Caco-2 (cell line): ENCODE measurements around the gene DLG2. TPM values are rescaled to one million over a fixed set of nuclear protein-coding genes. Genes with fewer than 3 reads are reported as not detected.
A peak's percentile ranks its signal among the peaks of the same experiment; 100 is the strongest.

ENCODE experiments used
- BruUV-seq: library from RNA; stranded (reverse); fragments of 400-500 nt; replicated peaks from 2 replicates; lab custom pipeline; 2021; lab: Mats Ljungman, UMichigan
- CTCF ChIA-PET: fragments of 300-600 bp; sonication (Branson Sonifier 250); formaldehyde crosslinking; loops from one replicate; lab custom pipeline; 2022; ENCODE audit warnings: antibody characterized with exemption; lab: Charles Lee
- POLR2A ChIA-PET: fragments of 300-600 bp; sonication (Branson Sonifier 250); formaldehyde crosslinking; loops from one replicate; lab custom pipeline; 2022; ENCODE audit warnings: antibody characterized with exemption; lab: Charles Lee
- DNase-seq, 2 experiments: peaks; one replicate each; pipeline versions ENCODE4 v3.0.0 to v3.0.0-alpha.2; 2020 to 2022
- H3K27me3 ChIP-seq: replicated peaks from 2 replicates; pipeline ENCODE4 v1.6.0; 2011; ENCODE audit warnings: low read length; ENCODE audit not compliant: control insufficient read depth, insufficient read depth
- H3K36me3 ChIP-seq: 2 replicates; pipeline ENCODE4 v1.5.1; 2011; ENCODE audit warnings: low read length; ENCODE audit not compliant: control insufficient read depth, insufficient read depth
- H3K4me1 ChIP-seq: fragments of 250-450 bp; sonication (Bioruptor Pico); 2 replicates; pipeline ENCODE4 v1.5.1; 2020; ENCODE audit warnings: mild to moderate bottlenecking
- H3K4me3 ChIP-seq: 2 replicates; pipeline ENCODE4 v1.5.1; 2011; ENCODE audit warnings: low read depth, mild to moderate bottlenecking, control low read depth, low read length
- H3K9me3 ChIP-seq: fragments of 250-450 bp; sonication (Bioruptor Pico); 2 replicates; pipeline ENCODE4 v1.5.1; 2020; ENCODE audit warnings: mild to moderate bottlenecking, moderate library complexity
- H3K27ac Mint-ChIP-seq: one replicate; pipeline ENCODE4 v1.8.0; 2022; ENCODE audit warnings: mixed read lengths; ENCODE audit not compliant: unreplicated experiment
- H3K27me3 Mint-ChIP-seq: one replicate; pipeline ENCODE4 v1.8.0; 2022; ENCODE audit warnings: mixed read lengths; ENCODE audit not compliant: insufficient read depth, unreplicated experiment
- H3K36me3 Mint-ChIP-seq: one replicate; pipeline ENCODE4 v1.8.0; 2022; ENCODE audit warnings: mild to moderate bottlenecking, mixed read lengths; ENCODE audit not compliant: insufficient read depth, unreplicated experiment
- H3K4me1 Mint-ChIP-seq: one replicate; pipeline ENCODE4 v1.8.0; 2022; ENCODE audit warnings: low read depth, mixed read lengths; ENCODE audit not compliant: unreplicated experiment
- H3K4me3 Mint-ChIP-seq: one replicate; pipeline ENCODE4 v1.8.0; 2022; ENCODE audit warnings: mild to moderate bottlenecking, moderate library complexity, mixed read lengths; ENCODE audit not compliant: unreplicated experiment
- H3K9me3 Mint-ChIP-seq: one replicate; pipeline ENCODE4 v1.8.0; 2022; ENCODE audit warnings: mixed read lengths; ENCODE audit not compliant: unreplicated experiment
- CTCF ChIP-seq, 2 experiments: fragments of 200-600 bp in 1 of 2; IDR thresholded peaks; 1 replicate in 1 of 2; 2 replicates in 1 of 2; pipeline versions ENCODE4 v1.5.1 to v1.8.0; 2011 to 2022; ENCODE audit warnings: antibody characterized with exemption in 1 of 2, control low read depth in 1 of 2, inconsistent platforms in 1 of 2, low read depth in 1 of 2, low read length in 1 of 2, mild to moderate bottlenecking in 1 of 2, moderate library complexity in 1 of 2; ENCODE audit not compliant: insufficient read depth in 1 of 2, severe bottlenecking in 1 of 2, unreplicated experiment in 1 of 2
- intact Hi-C: fragments of 100-400 bp; cut with micrococcal nuclease; formaldehyde crosslinking; loops from one replicate; pipeline ENCODE4 v1.10.0; 2022; ENCODE audit not compliant: unreplicated experiment
- total RNA-seq: library from RNA; stranded (reverse); gene quantifications from 2 replicates; pipeline ENCODE4 v1.2.3, GENCODE V29; 2022

DLG2 gene
- total RNA-seq, 1 experiment from 2014 or later: 21.6 TPM

GRCh38 chr11:83725269-83725560 is 1901.9 kb downstream of the DLG2 start:
- no peaks in the 10 kb centered on the region for H3K36me3 ChIP-seq
- peak overlapping the region; percentile 96 for H3K27ac Mint-ChIP-seq
- H3K27me3 Mint-ChIP-seq: no peaks in the 10 kb centered on the region
- H3K36me3 Mint-ChIP-seq: peaks cover 12% of the 10 kb centered on the region
- H3K27me3 ChIP-seq: no peaks in the 10 kb centered on the region
- no peaks in the 10 kb centered on the region for H3K9me3 ChIP-seq
- H3K9me3 Mint-ChIP-seq: no peaks in the 10 kb centered on the region
- peaks cover 39% of the 10 kb centered on the region for H3K4me1 Mint-ChIP-seq
- no peak for TF ChIP-seq CTCF (IDR thresholded peaks at IDR 0.05; ENCODE audit: insufficient read depth in 1 of 2, low read depth in 1 of 2, low read length in 1 of 2, severe bottlenecking in 1 of 2, unreplicated experiment in 1 of 2)
- H3K4me1 ChIP-seq: peaks cover 48% of the 10 kb centered on the region
- peak; percentile 53 to 57 for DNase-seq
- CTCF ChIA-PET: interaction anchor here (0.8 to 3.8 kb wide), 7 partner anchors 14 to 432 kb away, joined by 3 to 82 read pairs (median 7); no protein-coding TSS in a partner anchor
- H3K4me3 Mint-ChIP-seq: peak overlapping the region; percentile 84
- BruUV-seq: TSS peak; percentile 71
- intact Hi-C loops: loop anchor here (2.0 kb wide), 2 partner anchors 76 to 824 kb away; partner anchors contain the start of genes DDIAS and PRCP
- POLR2A ChIA-PET: interaction anchor here (1.0 to 2.4 kb wide), 2 partner anchors 14 to 439 kb away, joined by 6 to 9 read pairs; partner anchors contain the start of gene CCDC90B
- peak overlapping the region; percentile 28 for H3K4me3 ChIP-seq

- TF ChIP-seq CTCF (IDR thresholded peaks at IDR 0.05; ENCODE audit: insufficient read depth in 1 of 2, low read depth in 1 of 2, low read length in 1 of 2, severe bottlenecking in 1 of 2, unreplicated experiment in 1 of 2): peak; percentile 75 to 78
- peak; percentile 81 to 83 for DNase-seq
- H3K4me3 Mint-ChIP-seq: peak overlapping the region; percentile 84
- ChIA-PET POLR2A (interaction anchor here (0.7 to 2.4 kb wide), 5 partner anchors 13 to 438 kb away, joined by 3 to 9 read pairs (median 4); partner anchors contain the start of gene CCDC90B), CTCF (interaction anchor here (0.6 to 3.8 kb wide), 31 partner anchors 8 to 468 kb away, joined by 3 to 82 read pairs (median 4); partner anchors contain the start of gene CCDC90B)
- BruUV-seq: TSS peak; percentile 65
- Histone ChIP-seq H3K9me3 (no peaks in the 10 kb centered on the region), H3K4me1 (peaks cover 48% of the 10 kb centered on the region), H3K27me3 (no peaks in the 10 kb centered on the region), H3K4me3 (peak overlapping the region; percentile 28), H3K36me3 (no peaks in the 10 kb centered on the region)
- intact Hi-C loops: loop anchor here (1.0 to 2.0 kb wide), 11 partner anchors 13 to 823 kb away; partner anchors contain the start of genes CCDC90B, DDIAS and PRCP
- no peaks in the 10 kb centered on the region for H3K9me3 Mint-ChIP-seq
- H3K4me1 Mint-ChIP-seq: peaks cover 39% of the 10 kb centered on the region
- H3K27me3 Mint-ChIP-seq: no peaks in the 10 kb centered on the region
- H3K27ac Mint-ChIP-seq: peak overlapping the region; percentile 96
- H3K36me3 Mint-ChIP-seq: peaks cover 12% of the 10 kb centered on the region
Measured at GRCh38 chr11:83723999-83724398, 1903.1 kb downstream of the DLG2 start.

GRCh38 chr11:83722392-83723119 is 1904.6 kb downstream of the DLG2 start:
- TF ChIP-seq CTCF (IDR thresholded peaks at IDR 0.05; ENCODE audit: insufficient read depth in 1 of 2, low read depth in 1 of 2, low read length in 1 of 2, severe bottlenecking in 1 of 2, unreplicated experiment in 1 of 2): no peak
- H3K4me3 Mint-ChIP-seq: peak overlapping the region; percentile 47
- no peak overlapping the region for H3K4me3 ChIP-seq
- H3K4me1 ChIP-seq: peaks cover 48% of the 10 kb centered on the region
- ChIA-PET CTCF (interaction anchor here (1.2 to 3.8 kb wide), 7 partner anchors 10 to 437 kb away, joined by 3 to 82 read pairs (median 12); partner anchors contain the start of gene CCDC90B), POLR2A (interaction anchor here (2.4 kb wide), 1 partner anchor 11 kb away, joined by 9 read pairs; no protein-coding TSS in a partner anchor)
- peaks cover 34% of the 10 kb centered on the region for H3K4me1 Mint-ChIP-seq
- H3K9me3 Mint-ChIP-seq: no peaks in the 10 kb centered on the region
- H3K9me3 ChIP-seq: no peaks in the 10 kb centered on the region
- intact Hi-C loops: no loop called here
- no peaks in the 10 kb centered on the region for H3K36me3 ChIP-seq
- no peak overlapping the region for H3K27ac Mint-ChIP-seq
- no peaks in the 10 kb centered on the region for H3K27me3 ChIP-seq
- H3K27me3 Mint-ChIP-seq: no peaks in the 10 kb centered on the region
- peaks cover 12% of the 10 kb centered on the region for H3K36me3 Mint-ChIP-seq
- DNase-seq: no peak
- no TSS peak for BruUV-seq
